LHCN-M2 (cell line): Measurements from ENCODE around the gene CHID1. TPM values are rescaled to one million over a fixed set of nuclear protein-coding genes. Genes with fewer than 3 reads are reported as not detected.

ENCODE experiments used
- DNase-seq: peaks from one replicate; pipeline ENCODE4 v3.0.0-alpha.2; 2012; ENCODE audit warnings: low read depth
- total RNA-seq: library from RNA; depleted of rRNA; stranded (reverse); fragments of >200 nt; gene quantifications from 2 replicates; pipeline ENCODE4 v1.2.3, GENCODE V29; 2014

CHID1 gene
- total RNA-seq, 1 experiment from 2014 or later, result 52.2 TPM

DNA sequence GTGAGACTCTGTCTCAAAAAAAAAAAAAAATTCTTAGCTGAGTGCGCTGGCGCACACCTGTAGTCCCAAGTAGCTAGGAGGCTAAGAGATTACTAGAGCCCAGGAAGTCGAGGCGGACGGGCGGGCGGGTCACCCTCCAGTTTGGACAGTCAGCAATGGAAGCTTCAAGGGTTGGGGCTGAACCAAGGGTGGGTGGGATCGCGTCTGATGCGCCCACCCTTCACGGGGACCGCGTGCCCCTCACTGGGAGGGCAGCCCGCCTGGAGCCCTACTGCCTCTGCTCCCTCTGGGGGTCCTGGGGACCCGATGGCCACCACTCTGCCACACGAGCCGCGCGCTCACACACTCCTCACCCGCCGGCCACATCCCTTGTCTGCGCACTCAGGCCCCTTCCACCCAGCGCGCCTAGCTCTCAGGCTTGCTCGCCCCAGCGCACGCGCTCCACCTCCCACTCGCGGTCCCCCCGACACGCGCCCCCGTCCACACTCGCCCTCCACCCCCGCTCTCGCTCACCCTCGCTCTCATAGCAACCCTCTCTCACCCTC, 494 bp downstream of the CHID1 start:
- no peak for DNase-seq

DNA sequence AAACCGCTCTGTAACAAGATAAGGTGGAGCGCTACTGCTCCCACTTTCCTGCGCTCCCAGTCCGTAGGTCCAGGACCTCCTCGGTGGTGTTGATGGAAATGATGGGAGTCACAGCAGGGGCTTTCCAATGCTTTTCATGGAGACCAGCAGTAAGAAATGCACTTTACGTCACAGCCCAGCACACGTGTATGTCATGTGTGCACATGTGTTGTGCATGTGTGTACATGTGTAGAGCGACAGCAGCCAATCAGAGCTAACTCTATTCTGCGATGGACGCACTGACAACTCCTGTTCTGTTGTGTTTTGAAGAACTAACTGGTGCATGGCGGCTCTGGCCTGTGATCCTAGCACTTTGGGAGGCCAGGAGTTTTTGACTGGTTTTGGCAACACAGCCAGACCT, 1.2 kb downstream of the CHID1 start:
- DNase-seq, result no peak

DNA sequence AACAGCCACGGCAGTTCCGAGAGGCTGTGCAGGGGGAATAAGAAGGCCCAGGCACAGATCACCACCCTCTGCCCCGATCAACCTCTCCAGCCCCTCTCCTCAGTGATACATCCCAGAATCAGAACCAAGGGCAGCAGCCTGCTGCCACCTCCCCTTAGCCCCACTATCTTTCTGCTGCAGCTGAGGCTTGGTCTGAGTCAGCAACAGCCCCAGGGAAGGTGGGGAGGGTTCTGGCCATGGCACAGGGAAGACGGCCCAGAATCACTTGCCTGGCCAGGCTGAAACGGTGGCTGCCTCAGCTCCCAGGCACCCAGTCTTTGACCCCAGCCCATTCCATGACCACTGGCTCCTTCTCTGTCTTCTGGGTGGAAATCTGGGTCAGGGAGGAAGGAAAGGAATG, 2.3 kb downstream of the CHID1 start:
- no peak for DNase-seq

DNA sequence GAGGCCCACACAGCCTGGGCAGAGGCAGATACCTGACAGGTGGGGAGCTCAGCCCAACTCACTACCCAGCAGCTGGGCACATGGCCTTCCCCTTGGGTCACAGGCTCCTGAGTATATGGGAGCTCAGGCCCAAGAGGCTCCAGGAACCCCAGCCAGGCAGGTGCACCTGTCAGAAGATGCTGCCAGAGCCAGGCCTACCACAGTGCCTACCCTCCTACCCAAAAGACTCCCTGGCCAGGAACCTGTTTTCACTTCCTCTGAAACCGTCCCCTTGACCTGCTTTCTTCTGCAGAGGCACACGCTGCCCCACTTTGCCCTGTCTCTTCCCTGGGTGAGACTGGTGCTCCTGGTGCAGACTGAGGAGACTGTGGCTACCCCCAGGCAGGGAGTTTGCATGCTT, 2.9 kb downstream of the CHID1 start:
- no peak for DNase-seq

DNA sequence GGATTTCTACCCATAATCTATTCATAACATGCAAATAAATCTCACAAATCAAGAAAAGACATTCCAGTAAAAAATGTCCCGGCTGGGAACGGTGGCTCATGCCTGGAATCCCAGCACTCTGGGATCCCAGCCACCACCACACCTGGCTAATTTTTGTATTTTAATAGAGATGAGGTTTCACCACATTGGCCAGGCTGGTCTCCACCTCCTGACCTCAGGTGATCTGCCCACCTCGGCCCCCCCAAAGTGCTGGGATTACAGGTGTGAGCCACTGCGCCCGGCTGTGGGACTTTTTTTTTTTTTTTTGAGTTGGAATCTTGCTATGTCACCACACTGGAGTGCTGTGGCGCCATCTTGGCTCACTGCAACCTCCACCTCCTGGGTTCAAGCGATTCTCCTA, 4.7 kb downstream of the CHID1 start:
- DNase-seq, result no peak

DNA sequence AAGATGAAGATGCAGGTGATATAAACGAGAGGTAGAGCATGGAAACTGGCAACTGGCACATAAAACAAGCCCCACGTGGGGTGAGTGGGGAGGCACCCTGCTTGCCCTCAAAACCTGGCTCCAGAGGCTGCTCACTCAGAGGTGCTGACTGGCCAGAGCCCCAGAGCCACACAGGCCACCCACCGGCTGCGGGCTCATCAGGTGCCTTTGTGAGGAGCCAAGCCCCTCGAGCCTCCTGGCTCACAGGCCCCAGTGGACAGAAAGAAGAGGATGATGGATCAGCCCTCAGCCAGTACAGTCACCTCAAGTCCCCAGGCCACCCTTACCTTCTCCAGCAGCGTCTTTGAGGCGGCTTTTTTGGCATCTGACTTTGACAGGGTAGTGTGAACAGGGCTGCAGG, 6.2 kb downstream of the CHID1 start:
- DNase-seq, result no peak

DNA sequence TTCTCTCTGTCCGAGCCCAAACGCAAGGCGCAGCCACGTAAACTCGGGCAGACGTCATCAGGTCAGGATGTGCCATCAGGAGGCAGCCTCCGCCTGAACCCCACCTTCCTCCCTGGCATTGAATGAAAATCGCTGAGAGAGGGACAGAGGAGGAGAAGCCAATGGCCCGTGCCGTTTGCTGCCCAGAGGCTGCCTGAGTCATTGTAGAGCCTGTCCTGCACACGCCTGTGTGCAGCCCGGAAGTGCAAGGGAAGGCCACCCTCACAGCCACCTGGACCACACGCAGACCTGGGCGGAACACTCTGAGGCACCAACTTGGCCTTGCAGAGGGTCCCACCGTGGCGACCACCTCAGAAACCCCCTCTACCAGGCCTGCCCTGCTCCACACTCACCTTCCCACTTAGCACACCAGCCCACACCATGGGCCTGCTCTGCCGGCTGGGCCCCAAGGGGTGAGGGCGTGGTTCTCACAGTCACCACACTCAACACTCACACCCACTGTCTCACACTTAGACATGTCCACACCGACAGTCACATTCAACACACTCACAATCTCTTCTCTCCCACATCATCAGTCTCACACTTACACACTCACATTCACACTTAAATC, 9.1 kb downstream of the CHID1 start:
- no peak for DNase-seq

DNA sequence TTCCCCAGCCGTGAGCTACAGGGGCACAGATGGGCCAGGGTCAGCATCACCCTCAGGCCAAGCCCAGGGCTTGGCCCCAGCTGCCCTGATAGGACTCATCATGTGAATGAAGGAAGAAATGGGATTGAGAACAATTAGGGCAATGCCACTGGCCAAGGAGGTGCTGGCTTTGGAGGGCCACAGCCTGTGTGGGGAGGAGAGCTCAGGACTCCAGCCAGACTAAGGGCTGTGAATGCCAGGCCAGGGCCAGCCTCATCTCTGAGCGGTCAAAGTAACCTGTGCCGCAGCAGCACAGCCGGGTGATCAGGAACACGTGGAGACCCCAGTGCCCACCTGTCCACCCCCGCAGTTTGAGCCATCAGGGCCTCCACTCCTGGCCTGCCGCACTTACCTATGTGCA, 10.1 kb downstream of the CHID1 start:
- no peak for DNase-seq

DNA sequence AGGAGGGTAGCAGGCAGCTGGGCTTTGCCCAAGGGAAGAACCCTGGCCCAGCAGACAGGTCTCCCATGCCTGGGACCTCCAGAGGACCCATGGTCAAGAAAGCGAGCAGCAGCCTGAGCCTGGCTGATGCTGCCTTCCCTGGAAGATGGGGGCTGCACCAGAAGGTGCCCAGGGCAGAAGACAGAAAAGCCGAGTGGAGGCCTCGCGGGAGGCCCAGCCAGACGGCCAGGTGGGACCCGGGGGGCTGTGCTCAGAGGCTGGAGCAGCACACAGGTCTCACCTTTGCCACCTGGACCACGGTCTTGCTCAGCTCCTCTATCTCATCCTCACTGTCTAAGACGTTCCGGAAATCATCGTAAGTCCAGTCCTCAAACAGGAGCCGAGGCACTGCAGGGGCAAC, 10.9 kb downstream of the CHID1 start:
- DNase-seq, result no peak

DNA sequence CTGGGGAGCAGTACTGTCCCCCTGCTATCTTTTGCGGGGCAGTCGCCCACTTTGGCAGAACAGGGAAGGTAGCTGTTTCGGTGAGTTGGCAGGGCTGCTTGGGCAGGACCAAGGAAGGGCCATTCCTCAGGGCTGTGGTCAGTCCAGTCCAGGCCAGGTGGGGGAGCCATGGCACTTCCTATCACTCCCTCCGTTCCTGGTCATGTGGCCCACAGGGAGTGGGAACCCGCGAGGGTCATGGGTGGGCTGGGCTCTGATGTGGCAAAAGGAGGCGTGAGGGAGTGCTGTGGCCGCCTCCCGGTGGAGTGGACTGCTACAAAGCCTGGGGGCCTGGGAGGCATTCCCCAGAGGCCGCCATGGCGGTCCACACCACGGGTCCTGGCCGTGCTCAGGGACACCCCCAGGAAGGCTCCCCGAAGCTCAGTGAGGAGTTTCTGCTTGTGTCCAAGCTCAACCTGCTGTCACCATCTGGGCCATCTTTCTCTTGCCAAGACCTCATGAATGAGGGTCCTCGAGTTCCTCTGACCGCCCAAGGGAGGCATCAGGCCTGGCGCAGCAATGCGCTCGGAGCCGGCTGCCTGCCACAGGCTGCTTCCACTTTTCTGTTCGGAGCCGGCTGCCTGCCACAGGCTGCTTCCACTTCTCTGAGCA, 11.9 kb downstream of the CHID1 start:
- no peak for DNase-seq

DNA sequence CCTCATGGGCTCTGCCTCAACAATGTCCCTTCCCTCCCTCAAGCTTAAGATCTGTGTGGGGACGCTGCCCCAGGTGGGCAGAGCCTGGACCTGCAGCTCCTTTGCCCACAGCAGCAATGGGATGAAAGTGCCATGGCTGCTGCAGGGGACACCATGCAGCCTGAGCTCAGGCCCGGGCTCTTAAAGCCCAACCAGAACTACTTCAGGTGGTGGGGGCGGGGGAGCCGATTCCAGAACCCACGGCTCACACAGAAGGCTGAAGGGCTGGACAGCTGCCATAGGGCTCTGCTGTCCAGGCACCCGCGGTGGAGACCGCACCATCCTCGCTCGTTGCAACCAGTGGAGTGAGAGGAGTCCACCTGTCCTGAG, 12.5 kb downstream of the CHID1 start:
- no peak for DNase-seq

DNA sequence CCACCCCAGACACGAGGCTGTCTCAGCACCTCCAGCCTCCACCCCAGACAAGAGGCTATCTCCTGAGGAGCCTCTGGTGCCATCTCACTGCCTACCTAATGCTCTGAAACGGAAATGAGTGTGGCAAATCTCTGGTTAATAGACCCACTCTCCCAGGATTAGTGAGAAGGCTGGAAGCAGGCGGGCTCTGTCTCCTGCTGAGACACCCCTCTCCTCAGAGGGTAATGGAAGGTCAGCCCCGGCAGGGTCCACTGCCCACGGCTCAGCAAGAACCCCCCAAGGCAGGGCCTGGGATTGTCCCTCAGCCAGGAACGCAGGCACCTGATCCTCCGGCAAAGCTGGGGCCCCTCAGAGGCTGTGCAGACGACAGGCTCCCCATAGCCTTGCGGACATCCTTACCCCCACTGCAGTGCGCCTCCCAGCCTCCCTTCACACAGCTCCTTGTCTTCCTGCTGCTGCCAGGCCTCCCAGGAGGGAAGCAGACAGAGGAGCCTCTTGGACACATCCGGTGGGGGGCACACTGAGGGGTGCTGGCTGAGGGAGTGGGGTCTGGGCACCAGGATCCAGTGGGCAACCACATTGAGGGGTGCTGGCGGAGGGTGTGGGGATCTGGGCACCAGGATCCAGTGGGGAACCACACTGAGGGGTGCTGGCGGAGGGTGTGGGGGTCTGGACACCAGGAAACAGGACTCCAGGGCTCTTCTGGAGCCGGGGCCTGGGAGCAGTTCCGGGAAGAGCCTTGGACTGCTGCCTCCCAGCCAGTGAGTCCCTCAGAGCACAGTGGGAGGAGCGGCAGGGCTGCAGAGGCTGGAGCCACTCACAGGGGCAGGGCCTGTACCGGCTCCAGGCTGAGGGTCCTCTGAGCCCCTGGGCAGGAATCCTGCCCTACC, 13.1 kb downstream of the CHID1 start:
- DNase-seq, result no peak

DNA sequence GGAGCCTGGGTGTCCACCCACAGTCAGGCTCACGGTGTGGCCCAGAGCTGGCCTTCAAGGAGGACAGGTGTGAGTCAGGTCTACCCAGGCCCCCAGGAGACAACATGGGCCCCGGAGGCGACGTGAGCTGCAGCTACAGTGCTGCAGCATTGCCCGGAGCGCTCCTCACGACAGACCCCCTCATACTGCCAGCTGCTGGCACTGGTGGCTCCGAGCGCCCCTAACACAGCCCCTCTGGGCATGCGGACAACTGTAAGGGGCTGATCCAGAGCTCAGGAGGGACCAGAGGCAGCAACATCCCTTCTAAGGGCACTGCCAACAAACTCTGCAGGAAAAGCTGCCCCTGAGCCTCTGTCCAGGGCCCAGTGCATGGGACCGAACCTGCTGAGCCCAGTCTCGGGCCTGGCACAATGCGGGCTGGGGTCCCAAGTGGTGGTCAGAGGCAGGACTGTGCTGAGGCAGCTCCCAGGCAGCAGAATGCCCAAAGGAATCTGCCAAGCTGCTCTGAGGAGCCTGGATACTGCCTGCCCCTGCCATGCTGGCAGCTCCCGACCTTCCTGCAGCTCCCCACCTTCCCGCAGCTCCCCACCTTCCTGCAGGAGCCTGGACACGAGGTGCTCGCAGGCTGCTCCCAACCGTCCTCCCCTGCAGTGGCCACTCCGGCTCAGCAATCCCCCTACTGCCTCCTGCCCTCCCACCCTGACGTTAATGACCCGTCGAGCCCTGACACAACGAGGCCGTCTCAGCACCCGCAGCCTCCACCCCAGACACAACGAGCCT, 15.1 kb downstream of the CHID1 start:
- no peak for DNase-seq

DNA sequence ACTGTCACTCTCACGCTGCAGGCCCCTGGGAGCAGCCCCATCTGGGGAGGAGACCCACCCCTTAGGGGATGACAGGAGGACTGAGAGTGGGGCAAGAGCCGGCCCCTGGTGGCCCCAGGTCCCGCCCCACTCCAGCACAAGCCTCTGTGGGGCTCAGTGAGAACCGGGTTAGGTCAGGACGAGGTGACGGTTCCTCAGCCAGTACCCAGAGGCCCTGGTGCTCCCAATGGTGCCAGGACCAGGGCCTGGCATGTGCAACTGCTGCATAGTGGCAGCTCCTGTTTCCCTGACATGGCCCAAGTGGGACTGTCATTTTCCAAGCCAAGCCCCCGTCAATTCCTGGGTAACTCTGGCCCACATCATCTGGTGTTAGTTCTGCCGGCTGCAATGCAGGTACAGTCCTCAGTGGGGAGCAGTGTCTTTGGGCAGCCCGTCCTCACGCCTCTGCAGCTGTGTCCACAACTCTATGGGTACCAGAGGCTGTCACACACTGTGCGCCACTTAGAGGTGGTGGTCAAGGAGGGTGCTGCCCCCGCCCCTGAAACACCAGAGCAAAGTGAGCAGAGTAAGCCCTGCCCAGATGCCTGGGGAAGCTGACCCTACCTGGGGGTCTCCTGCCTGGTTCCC, 15.9 kb downstream of the CHID1 start:
- no peak for DNase-seq

DNA sequence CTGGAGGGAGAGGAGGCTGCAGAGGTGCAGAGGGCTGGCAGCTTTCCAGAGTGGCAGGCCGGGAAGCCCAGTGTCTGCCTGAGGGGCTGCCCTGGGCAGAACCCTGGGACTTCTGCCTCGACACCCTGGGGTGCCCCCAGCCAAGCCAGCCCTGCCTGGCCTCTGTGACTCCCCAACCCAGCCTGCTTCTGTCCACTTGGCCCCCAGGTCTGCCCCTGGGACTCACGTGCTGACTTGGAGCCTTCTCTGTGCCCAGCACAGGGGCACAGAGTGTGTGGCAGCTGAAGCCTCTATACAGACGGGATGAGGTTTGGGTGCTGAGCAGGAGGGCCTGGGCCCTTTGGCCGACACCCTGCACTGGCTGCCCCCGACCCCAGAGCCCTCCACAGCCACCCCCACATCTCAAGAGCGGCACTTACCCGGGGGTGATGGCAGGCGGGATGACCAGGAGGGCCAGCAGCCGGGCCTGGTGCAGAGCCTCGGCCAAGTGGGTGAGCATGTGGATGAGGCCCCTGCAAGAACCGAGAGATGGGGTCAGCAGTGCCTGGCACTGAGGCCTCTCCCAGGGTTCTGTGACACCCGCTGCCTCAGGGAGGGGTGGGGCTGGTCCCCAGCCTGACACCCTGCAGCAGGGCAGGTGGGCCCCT, 17.5 kb downstream of the CHID1 start:
- no peak for DNase-seq

DNA sequence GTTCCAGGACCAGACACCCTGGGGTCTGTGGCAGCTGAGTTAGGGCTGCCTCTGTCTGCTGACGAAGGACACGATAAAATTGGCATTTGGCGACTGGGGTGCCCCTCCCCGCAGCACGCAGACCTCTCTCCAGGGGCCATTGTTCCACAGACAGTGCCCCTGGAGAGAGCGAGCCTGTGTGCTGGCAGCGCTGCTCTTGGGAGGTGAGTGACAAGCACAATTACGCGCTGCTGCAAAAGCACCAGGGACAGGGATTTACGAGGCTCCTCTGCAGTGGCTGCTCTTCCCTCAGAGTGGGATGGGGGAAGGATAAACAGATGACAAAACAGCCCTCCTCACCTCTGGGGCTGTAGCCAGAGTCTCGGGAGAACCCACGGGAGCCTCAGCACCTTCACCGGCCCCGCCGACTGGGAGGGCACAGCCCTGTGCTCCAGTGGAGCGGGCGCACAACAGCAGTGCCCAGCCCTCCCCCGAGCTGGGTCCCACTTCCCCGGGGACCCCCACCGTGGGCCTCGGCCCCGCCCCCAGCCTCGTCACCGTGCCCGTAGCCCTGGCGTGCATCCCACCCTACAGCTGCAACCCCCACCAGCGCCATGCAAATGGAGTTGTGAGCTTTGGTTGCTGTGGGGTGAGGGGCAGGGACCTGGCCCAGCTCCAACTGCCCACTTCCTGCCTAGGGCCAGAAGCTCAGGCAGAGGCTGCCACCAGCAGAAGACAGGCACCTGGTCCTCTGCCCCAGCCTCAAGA, 19.6 kb downstream of the CHID1 start:
- DNase-seq, result no peak

DNA sequence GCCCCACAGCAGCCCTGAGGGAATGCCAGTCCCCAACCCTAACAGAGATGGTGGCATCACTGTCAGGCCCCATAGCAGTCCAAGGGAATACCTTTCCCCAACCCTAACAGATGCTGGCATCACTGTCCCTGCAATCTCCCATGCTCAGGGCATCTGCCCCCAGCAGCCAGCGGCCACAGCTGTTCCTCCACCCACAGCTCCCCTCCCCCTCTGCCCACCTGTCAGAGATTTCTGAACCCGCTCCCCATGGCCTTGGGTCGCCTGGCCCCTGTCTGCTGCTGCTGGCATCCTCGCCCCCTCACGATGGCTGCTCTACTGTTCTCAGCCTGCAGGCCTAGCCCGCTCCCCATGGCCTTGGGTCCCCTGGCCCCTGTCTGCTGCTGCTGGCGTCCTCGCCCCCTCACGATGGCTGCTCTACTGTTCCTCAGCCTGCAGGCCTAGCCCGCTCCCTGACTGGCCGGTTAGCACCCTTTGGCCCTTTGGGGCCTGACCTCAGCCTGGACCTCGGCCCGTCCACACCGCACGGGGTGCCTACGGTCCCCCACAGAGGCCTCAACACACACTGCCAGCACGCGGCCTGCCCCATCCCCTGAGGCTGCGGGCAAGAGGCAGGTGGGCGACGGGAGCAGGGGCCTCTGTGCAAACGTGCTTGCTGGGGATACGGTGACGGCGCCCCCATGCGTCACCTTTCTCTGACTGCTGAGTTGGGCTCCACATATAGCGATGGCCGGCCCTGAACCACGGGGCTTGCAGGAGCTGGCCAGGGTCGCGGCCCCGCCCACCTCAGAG, 20.7 kb downstream of the CHID1 start:
- no peak for DNase-seq

DNA sequence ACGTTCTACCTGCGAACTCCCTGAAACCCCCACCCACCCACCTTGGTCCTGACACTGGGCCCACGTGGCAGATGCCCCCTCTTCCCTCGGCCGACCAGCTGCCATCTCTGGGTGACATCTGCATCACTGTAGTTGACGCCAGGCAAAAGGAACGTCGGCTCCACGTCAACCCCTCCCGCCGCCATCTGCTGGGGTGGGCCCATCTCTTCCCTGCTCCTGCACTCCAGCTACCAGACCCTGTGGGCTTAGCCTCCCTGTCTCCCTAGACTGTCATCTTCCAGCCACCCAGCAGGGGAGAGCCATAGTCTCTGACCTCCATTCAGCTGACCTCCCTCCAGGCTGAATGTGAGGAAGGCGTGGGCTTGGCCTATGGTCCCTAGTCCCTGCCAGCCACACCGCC, 21.4 kb downstream of the CHID1 start:
- DNase-seq, result no peak
